ENCODE data around the gene LCTL. TPM values are rescaled to one million over a fixed set of nuclear protein-coding genes. Genes with fewer than 3 reads are reported as not detected.

The LCTL gene
- total RNA-seq, 1 donor from 2014 or later: not detected

- Mint-ChIP-seq H3K9me3 (ENCODE audit: unreplicated experiment) (no peaks in the 10 kb centered on the region), H3K27me3 (ENCODE audit: unreplicated experiment) (peaks cover 1% of the 10 kb centered on the region), H3K4me3 (ENCODE audit: unreplicated experiment) (no peak overlapping the region), H3K4me1 (ENCODE audit: low read depth, unreplicated experiment) (peaks cover 3% of the 10 kb centered on the region), H3K36me3 (ENCODE audit: unreplicated experiment) (no peaks in the 10 kb centered on the region), H3K27ac (ENCODE audit: unreplicated experiment) (no peak overlapping the region)
- TF ChIP-seq CTCF (IDR thresholded peaks at IDR 0.05; ENCODE audit: partially characterized antibody, unreplicated experiment): no peak
- DNase-seq: no peak
Observed at GRCh38 chr15:66581972-66582537, 16.3 kb upstream of the LCTL start.

GRCh38 chr15:66580643-66581042 is 14.8 kb upstream of the LCTL start:
- H3K27me3 Mint-ChIP-seq (ENCODE audit: unreplicated experiment): no peaks in the 10 kb centered on the region
- no peak overlapping the region for H3K27ac Mint-ChIP-seq (ENCODE audit: unreplicated experiment)
- no peak overlapping the region for H3K4me3 Mint-ChIP-seq (ENCODE audit: unreplicated experiment)
- no peak for TF ChIP-seq CTCF (IDR thresholded peaks at IDR 0.05; ENCODE audit: partially characterized antibody, unreplicated experiment)
- H3K9me3 Mint-ChIP-seq (ENCODE audit: unreplicated experiment): no peaks in the 10 kb centered on the region
- DNase-seq: no peak
- H3K36me3 Mint-ChIP-seq (ENCODE audit: unreplicated experiment): no peaks in the 10 kb centered on the region
- H3K4me1 Mint-ChIP-seq (ENCODE audit: low read depth, unreplicated experiment): no peaks in the 10 kb centered on the region

- Mint-ChIP-seq H3K36me3 (ENCODE audit: unreplicated experiment) (no peaks in the 10 kb centered on the region), H3K4me3 (ENCODE audit: unreplicated experiment) (no peak overlapping the region), H3K9me3 (ENCODE audit: unreplicated experiment) (no peaks in the 10 kb centered on the region), H3K4me1 (ENCODE audit: low read depth, unreplicated experiment) (no peaks in the 10 kb centered on the region), H3K27me3 (ENCODE audit: unreplicated experiment) (peaks cover 2% of the 10 kb centered on the region), H3K27ac (ENCODE audit: unreplicated experiment) (no peak overlapping the region)
- no peak for TF ChIP-seq CTCF (IDR thresholded peaks at IDR 0.05; ENCODE audit: partially characterized antibody, unreplicated experiment)
- no peak for DNase-seq
Observed at GRCh38 chr15:66578286-66578875, 12.6 kb upstream of the LCTL start.

- Mint-ChIP-seq H3K4me1 (ENCODE audit: low read depth, unreplicated experiment) (no peaks in the 10 kb centered on the region), H3K9me3 (ENCODE audit: unreplicated experiment) (no peaks in the 10 kb centered on the region), H3K4me3 (ENCODE audit: unreplicated experiment) (no peak overlapping the region), H3K27me3 (ENCODE audit: unreplicated experiment) (peaks cover 2% of the 10 kb centered on the region), H3K27ac (ENCODE audit: unreplicated experiment) (no peak overlapping the region), H3K36me3 (ENCODE audit: unreplicated experiment) (no peaks in the 10 kb centered on the region)
- no peak for DNase-seq
- TF ChIP-seq CTCF (IDR thresholded peaks at IDR 0.05; ENCODE audit: partially characterized antibody, unreplicated experiment): no peak
Observed at GRCh38 chr15:66574596-66574950, 8.8 kb upstream of the LCTL start.

- Mint-ChIP-seq H3K36me3 (ENCODE audit: unreplicated experiment) (no peaks in the 10 kb centered on the region), H3K9me3 (ENCODE audit: unreplicated experiment) (no peaks in the 10 kb centered on the region), H3K27ac (ENCODE audit: unreplicated experiment) (no peak overlapping the region), H3K4me3 (ENCODE audit: unreplicated experiment) (no peak overlapping the region), H3K4me1 (ENCODE audit: low read depth, unreplicated experiment) (no peaks in the 10 kb centered on the region), H3K27me3 (ENCODE audit: unreplicated experiment) (peaks cover 2% of the 10 kb centered on the region)
- no peak for TF ChIP-seq CTCF (IDR thresholded peaks at IDR 0.05; ENCODE audit: partially characterized antibody, unreplicated experiment)
- DNase-seq: no peak
Observed at GRCh38 chr15:66573719-66574595, 8.2 kb upstream of the LCTL start.

All from glutamatergic neuron (in vitro differentiated cells).